ENCODE measurements around the gene TMEM11. TPM values are rescaled to one million over a fixed set of nuclear protein-coding genes. Genes with fewer than 3 reads are reported as not detected.

TMEM11 gene
- total RNA-seq, 2 experiments from 2014 or later: 26.8 to 34.0 TPM

DNA sequence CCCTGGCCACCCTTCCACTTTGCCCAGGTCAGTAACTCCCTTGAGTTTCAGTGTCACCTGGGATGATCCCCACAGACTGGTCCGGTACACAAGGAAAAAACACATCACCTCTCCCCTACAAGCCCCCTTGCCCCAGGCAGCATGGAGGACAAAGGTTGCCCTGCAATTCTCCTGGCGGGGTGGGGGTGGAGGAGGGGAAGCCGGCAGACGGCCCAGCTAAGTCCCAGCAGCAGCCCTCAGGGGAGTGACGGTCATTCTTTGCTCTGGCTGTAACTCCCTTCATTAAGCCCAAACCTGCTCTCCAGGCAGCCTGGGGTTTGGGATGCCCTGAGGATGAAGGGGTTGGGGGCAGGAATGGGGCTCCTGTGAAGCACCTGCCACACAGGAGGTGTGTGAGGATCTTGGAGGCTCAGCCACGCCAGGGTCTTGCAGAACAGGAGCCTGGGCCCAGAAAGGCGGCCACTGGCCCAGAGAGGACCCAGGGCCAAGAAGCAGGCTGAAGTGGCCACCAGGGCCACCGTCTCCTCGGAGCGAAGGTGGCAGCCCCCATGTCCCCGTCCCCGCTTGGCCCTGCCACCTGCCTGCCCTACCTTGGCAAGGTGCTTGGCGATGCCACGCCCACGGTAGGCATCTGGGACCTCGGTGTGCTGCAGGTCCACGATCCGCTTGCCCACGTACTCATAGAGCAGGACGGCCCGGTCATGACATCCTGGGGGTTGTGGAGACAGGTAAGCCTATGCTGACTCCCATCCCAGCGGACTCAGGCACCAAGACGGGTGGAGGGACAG is 29.7 kb upstream of the TMEM11 start:
- no peak overlapping the region for H3K4me3 ChIP-seq (ENCODE audit: low read depth, low read length, poor library complexity, severe bottlenecking)
- intact Hi-C loops (cut with micrococcal nuclease; ENCODE audit: unreplicated experiment): no loop called here
- no TSS peak for BruUV-seq (replicated peaks)
- H4K20me1 ChIP-seq (ENCODE audit: insufficient read depth, low read length): no peaks in the 10 kb centered on the region
- DNase-seq (ENCODE audit: low spot score): no peak
- TF ChIP-seq CTCF (conservative IDR thresholded peaks at IDR 0.05; ENCODE audit: low read length): no peak
- TF ChIP-seq EZH2phosphoT487 (IDR thresholded peaks at IDR 0.05; ENCODE audit: borderline replicate concordance, low read depth, low read length): no peak
- POLR2A ChIA-PET: no interaction called here
- no peak overlapping the region for H2AFZ ChIP-seq (ENCODE audit: low read length)
- peaks cover 12% of the 10 kb centered on the region for H3K4me1 ChIP-seq (ENCODE audit: insufficient read depth, low read length, poor library complexity, severe bottlenecking)
- H3K27ac ChIP-seq (ENCODE audit: low read depth, low read length, poor library complexity, severe bottlenecking): no peak overlapping the region
- H3K9me2 ChIP-seq (ENCODE audit: insufficient read depth, low read length): no peaks in the 10 kb centered on the region
- no peaks in the 10 kb centered on the region for H3K36me3 ChIP-seq (ENCODE audit: insufficient read depth, low read length)
- H3K9me3 ChIP-seq (ENCODE audit: low read length): no peaks in the 10 kb centered on the region
- no peak overlapping the region for H3K4me2 ChIP-seq (ENCODE audit: low read length)
- no peaks in the 10 kb centered on the region for H3K79me2 ChIP-seq (ENCODE audit: insufficient read depth, low read depth, low read length)
- CTCF ChIA-PET (ENCODE audit: unreplicated experiment): no interaction called here

GRCh38 chr17:21242780-21243515 is 29.0 kb upstream of the TMEM11 start:
- no peaks in the 10 kb centered on the region for H3K36me3 ChIP-seq (ENCODE audit: insufficient read depth, low read length)
- no peaks in the 10 kb centered on the region for H3K9me2 ChIP-seq (ENCODE audit: insufficient read depth, low read length)
- TF ChIP-seq CTCF (conservative IDR thresholded peaks at IDR 0.05; ENCODE audit: low read length) (no peak), EZH2phosphoT487 (IDR thresholded peaks at IDR 0.05; ENCODE audit: borderline replicate concordance, low read depth, low read length) (no peak)
- H3K4me1 ChIP-seq (ENCODE audit: insufficient read depth, low read length, poor library complexity, severe bottlenecking): peaks cover 12% of the 10 kb centered on the region
- POLR2A ChIA-PET: no interaction called here
- H2AFZ ChIP-seq (ENCODE audit: low read length): no peak overlapping the region
- no peaks in the 10 kb centered on the region for H3K9me3 ChIP-seq (ENCODE audit: low read length)
- intact Hi-C loops (cut with micrococcal nuclease; ENCODE audit: unreplicated experiment): no loop called here
- H3K4me2 ChIP-seq (ENCODE audit: low read length): no peak overlapping the region
- no peak for DNase-seq (ENCODE audit: low spot score)
- H4K20me1 ChIP-seq (ENCODE audit: insufficient read depth, low read length): no peaks in the 10 kb centered on the region
- no peak overlapping the region for H3K27ac ChIP-seq (ENCODE audit: low read depth, low read length, poor library complexity, severe bottlenecking)
- H3K4me3 ChIP-seq (ENCODE audit: low read depth, low read length, poor library complexity, severe bottlenecking): no peak overlapping the region
- CTCF ChIA-PET (ENCODE audit: unreplicated experiment): no interaction called here
- no peaks in the 10 kb centered on the region for H3K79me2 ChIP-seq (ENCODE audit: insufficient read depth, low read depth, low read length)
- no TSS peak for BruUV-seq (replicated peaks)
